GM19397 (cell line): ENCODE measurements around the gene PRM1.

Source experiments
- ATAC-seq: cut with Tn5 transposase; IDR thresholded peaks from one replicate; pipeline ENCODE4 v1.9.1; 2021; ENCODE audit warnings: mild to moderate bottlenecking, moderate library complexity; ENCODE audit not compliant: unreplicated experiment

Gene PRM1

DNA sequence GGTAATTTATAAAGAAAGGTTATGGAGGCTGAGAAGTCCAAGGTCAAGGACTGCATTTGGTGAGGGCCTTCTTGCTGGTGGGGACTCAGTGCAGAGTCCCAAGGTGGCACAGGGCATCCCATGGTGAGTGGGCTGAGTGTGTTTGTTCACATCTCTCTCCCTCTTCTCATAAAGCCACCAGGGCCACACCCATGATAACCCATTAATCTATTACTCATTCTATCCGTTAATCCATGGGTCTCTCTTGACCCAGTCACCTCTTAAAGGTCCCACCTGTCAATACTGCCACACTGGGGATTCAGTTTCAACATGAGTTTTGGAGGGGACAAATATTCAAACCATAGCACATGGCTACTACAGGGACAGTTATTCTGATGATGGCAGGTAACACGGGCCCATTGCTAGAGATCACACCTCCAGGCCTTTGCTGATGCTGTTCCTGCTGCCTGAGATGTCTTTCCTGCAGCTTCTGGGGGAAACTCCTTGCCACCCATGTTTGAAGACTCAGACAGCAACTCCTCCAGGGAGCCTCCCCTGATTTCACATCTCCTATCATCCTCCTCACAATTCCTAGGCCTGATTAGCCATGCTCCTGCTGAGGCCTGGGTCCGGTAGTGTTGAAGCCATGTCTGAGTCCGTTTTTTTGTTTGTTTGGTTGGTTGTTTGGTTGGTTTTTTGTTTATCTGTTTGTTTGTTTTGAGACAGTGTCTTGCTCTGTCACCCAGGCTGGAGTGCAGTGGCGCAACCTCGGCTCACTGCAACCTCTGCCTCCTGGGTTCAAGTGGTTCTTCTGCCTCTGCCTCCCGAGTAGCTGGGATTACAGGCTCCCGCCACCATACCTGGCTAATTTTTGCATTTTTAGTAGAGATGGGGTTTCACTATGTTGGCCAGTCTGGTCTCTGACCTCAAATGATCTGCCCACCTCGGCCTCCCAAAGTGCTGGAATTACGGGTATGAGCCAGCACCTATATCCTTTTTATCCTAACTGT, 41.2 kb downstream of the PRM1 start:
- no peak for ATAC-seq

DNA sequence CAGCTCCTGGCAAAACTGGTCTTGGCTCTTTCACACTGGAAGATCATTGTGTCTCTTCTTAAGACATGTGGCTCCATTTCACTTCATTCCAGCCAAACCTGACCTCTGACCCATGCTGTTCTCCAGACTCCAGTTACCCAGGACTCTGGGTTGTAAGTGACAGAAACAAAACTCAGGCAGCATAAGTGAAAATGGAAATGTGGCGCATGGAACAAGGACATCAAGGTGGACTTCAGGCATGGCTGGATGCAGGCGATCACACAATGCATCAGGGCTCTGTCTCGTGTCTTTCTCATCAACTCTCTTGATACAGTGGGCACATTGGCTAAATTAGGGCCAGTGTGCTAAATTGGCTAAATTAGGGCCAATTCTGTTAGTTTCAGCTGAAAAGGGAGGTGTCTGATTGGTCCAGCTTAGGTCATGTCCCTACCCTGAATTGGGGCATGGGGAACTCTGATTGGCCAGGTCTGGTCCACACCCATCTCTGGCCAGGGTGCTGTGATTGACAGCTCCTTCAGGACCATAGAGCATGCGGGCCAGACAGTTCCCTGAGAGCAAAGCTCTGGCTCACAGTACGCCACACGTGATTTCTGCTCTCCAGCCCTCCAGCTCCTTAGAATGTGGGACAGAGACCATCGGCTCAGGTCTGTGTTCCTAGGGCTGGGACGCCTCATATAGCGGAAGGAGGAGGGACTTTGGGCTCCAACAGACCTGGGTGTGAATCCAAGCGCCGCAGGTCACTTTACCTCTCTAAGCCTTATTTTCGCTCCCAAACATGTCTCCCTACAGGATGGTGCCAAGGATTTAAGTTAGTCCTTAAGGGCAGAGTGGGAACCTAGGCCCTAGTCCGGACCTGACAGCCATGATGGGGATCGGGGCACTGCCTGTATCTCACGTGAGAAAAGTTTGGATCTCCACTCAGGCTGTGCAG, 42.6 kb downstream of the PRM1 start:
- ATAC-seq, result no peak

DNA sequence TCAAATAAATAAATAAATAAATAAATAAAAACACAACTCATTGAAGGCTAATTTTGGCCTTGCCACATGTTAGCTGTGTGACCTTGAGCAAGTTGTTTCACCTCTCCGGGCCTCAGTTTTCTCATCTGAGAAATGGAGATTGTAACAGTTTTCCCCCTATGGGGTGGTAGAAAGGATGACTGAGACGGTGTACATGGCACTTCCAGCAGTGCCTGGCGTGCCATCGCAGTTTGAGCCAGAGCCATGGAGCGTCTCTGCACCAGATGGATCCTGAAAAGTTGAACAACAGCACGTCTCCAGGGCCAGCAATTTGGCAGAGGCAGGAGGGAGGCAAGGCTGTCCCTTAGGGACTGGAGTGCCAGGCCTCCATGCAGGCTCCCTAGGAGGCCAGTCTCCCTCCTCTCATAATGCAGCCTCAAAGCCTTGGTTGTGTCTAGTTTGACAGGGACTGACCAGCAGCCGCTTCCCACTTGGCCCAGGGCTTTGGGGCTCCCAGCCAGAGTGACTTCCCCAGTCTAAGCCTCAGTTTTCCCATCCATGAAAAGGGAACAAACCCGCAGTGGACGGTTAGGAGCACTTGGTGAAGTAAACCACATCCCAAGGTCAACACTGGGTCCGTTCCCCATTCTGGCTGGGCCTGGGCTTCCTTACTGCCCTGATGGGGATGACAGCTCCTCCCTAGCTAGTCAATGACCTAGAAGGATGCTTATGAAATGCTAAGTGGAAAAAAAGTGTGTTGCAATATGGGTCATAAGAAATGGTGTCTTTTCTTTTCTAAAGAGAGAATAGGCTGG, 44.5 kb downstream of the PRM1 start:
- no peak for ATAC-seq

DNA sequence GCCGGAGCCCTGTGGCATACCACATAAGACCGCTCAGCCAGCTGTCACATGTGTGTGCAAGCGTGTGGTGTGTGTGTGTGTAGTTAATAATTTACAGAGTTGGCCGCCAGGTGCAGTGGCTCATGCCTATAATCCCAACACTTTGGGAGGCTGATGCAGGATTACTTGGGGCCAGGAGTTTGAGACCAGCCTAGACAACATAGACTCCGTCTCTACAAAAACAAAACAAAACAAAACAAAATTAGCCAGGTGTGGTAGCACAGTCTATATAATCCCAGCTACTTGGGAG, 45.5 kb downstream of the PRM1 start:
- no peak for ATAC-seq

DNA sequence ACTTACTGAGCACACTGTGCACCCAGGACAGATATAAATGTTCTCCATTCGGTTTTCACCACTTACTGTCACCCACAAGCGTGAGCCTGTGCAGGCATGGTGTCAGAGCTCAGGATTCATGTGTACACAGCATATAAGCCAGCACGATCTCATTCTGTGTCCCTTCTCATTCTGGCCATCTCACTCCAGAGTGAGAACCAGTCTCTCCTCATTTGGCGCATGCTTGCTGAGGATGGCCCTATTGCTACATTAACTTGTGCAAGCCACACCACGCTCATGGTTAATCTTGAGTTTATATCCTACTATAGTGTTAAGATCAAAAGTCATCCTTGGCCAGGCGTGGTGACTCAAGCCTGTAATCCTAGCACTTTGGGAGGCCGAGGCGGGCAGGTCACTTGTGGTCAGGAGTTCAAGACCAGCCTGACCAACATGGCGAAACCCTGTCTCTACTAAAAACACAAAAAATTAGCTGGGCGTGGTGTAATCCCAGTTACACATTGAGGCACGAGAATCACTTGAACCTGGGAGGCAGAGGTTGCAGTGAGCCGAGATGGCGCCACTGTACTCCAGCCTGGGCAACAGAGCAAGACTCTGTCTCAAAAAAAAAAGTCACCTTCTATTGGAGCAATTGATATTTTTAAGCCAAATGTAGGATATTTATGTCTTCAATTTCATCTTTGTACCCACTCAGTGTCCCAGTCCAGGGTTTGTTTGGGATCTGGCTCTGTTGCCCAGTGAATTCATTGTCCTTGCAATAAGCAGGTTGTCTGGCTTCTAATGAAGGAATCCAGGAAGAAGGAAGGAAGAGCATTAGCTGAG, 46.0 kb downstream of the PRM1 start:
- no peak for ATAC-seq

DNA sequence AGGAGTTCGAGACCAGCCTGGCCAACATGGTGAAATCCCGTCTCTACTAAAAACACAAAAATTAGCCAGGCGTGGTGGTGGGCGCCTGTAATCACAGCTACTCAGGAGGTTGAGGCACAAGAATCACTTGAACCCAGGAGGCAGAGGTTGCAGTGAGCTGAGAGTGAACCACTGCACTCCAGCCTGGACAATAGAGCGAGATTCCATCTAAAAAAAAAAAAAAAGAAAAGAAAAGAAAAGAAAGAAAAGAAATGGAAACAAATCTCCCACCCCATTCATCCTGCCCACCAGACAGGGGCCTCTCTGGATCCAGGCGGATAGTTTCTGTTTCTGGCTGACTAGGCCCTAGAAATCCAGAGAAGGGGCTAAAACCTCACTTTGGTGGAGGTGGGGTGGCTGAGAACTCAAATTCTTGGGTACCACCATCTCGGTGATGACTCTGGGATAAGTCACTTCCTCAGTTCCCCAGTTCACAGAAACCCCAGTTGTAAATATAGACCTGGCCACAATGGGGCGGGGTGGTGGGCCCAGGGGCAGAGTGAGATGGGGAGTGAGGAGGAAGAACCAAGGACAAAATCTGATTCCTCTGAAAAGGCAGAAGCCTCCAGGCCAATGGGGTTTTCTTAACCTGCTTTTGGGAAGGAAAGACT, 47.3 kb downstream of the PRM1 start:
- no peak for ATAC-seq

DNA sequence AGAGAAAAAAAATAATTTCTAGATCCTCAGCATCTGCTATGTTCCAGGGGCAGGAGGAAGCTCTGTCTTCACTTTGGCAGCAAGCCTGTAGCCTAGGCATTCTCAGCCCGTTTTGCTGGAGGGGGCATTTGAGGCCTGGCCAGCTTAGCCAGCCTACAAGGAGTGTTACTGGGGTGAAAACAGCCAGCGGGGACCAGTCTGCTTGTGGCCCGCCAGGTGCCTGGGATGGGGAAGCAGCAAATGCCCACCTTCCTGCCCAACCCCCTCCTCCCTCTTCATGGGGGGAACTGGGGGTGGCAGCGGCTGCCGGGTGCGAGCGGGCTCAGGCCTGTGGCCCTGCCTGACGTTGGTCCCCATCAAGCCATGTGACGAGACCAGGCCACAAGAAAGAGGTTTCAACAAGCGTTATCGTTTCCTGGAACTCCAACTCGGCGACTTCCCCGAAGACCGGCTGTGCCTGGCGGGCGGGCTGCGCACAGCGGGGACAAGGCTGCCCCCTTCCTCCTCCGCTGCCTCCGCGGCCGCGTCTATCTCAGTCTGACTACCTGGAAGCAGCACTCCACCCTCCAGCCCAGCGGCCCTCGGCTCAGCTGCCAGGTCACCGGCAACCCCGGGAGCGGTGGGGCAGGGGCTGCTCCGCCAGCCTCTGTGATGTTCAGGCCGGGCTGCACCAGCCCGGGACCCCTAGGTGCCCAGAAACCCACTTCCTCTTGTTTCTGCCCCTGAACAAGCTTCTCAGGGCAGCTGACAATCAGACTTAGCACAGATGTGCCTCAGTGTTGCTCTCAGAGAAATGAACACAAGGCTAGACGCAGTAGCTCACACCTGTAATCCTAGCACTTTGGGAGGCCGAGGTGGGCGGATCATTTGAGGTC, 48.0 kb downstream of the PRM1 start:
- ATAC-seq, result no peak

DNA sequence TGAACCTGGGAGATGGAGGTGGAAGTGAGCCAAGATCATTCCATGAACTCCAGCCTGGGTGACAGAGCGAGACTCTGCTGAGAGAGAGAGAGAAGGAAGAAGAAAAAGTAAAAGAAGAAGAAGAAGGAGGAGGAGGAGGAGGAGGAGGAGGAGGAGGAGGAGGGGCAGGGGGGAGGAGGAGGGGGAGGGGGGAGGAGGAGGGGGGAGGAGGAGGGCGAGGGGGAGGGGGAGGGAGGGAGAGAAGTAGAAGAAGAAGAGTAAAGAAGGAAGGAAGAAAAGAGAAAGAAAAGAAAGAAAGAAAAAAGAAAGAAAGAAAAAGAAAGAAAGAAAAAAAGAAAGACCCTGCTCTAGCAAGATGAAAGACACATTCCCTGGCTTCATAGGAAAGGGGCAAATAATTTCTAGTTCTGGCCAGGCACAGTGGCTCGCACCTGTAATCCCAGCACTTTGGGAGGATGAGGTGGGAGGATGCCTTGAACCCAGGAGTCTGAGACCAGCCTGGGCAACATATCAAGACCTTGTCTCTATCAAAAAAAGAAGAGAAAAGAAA, 48.8 kb downstream of the PRM1 start:
- ATAC-seq, result no peak

DNA sequence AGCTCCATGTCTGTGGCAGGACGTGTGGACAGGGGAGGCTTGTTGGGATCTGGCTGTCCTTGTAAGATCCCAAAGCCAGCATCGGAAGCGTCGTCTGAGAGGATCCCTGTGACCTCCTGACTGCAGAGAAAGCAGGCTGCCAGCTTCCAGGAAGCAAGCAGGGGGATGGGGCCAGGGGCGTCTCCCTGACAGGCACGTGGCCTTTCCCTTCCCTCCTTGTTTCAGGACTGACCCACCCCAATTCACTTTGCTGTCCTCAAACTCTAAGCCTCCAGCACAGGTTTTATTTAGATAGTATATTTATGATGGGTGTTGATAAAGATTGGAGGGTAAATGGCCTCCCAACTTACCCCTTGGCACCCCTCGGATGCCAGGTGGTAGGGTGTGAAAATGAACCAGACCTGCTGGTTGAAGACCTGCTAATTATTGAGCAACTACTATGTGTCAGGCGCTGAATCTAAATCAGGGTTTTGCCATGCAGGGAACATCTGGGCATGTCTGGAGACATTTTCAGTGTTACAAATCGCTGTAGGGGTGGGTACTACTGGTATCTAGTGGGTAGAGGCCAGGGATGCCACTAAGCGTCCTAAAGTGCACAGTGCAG, 49.7 kb downstream of the PRM1 start:
- ATAC-seq, result no peak
